ENCODE measurements around the gene CACNA1D. TPM values are rescaled to one million over a fixed set of nuclear protein-coding genes. Genes with fewer than 3 reads are reported as not detected.
"Not testable (repeated sequence)": the region's sequence is repeated elsewhere in the genome, so short reads cannot be mapped to it uniquely, and the experiment has no call there.

CACNA1D gene
- under 1 TPM; 0.13 to 0.17 TPM for total RNA-seq

DNA sequence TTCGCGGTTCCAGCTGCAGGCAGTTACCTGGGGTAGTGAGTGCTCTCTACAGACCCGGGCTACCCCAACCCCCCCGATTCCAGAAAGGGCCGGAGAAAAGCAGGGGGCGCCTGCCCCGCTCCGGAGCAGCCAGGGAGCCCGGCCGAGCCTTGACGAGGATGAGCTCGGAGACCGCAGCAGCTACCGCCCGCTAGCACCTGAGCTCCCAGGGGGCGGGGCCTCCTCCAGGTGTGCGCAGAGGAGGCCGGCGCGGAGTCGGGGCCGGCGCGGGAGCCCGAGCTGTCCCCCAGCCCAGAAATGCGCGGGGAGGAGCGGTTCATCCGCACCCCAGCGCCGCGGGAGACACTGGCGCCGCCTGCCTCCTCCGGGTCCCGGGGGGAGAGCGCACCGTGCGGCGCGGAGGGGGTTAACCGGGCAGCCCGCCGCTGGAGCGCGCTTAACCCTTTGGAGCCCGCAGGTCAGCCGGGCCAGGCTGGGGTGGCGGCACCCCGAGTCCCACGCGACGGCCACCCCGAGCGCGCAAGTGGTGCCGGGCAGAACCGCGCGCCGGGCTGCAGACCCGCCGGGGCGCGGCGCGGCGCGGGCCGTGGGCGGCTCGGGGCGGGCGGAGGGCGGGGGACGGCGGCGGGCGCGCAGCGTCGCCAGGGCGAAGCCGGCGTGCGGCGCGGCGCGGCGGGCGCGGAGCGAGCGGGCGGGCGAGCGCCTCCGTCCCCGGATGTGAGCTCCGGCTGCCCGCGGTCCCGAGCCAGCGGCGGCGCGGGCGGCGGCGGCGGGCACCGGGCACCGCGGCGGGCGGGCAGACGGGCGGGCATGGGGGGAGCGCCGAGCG lies at the start of gene CACNA1D:
Gene CACNA1D, plus strand, starts transcription at position 649 of the 829 bp plus-strand sequence. CDS start 556 bp downstream, outside the sequence.
- CTCF ChIA-PET: no interaction called here
- POLR2A ChIA-PET: no interaction called here

DNA sequence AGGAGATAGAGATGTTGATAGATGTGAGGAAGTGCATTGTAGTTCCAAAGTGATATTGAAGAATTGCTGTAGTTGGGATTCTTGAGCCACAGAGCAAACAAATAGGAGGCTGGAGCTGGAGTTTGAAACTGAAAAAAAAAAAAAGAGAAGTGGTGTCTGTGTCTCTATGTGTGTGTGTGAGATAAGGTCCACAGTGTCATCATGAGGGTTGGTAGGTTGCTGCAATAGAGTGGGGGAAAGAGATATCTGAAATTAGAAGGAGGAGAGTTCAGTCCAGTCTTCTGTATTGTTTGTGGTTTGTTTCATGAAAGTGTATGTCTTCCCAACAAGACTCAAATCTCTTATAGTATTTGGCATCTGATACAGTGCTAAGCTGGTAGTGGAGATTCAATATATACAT lies 37.3 kb upstream of the CACNA1D start:
- CTCF ChIA-PET: no interaction called here
- POLR2A ChIA-PET: no interaction called here

DNA sequence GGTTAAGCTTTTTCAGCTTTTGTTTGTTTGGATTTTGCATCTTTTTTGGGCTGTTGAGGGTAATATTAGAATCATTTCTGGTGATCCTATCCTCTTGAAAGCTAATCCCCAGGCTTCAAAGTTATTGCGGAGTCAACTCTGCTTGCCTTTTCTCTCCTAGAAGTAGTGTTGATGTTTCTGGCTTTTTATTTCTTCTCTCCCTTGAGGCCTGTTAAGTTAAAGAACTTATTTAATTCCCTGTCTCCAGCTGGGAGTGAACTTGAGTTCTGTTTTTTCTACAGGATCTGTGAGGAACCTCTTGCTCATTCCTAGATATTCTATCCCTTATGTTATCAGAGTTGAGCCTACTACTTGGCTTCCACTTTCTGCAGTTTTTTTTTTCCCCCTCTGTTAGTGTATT lies 34.1 kb upstream of the CACNA1D start:
- POLR2A ChIA-PET: no interaction called here

DNA sequence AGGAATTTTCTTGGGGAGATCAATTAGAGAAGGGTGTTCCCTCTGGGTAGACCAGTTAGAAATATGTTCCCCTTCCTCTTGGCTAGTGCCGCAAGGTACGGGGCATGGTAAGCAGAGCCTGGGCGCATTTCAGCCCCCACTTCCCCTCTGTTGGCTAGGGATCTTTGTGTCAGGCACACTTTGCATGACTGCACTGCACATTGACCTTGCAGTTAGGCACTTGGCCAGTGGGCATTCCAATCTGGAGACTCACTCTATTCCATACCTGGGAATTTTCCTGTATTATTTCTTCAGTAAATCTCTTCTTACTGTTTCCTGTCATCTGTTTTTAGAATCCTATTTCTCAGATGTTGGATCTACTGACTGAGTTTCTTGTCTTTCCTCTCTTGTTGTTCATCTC lies 30.0 kb upstream of the CACNA1D start:
- ChIA-PET POLR2A (no interaction called here), CTCF (no interaction called here)

More for the DNA sequence above, 34.1 kb upstream of the CACNA1D start:
- CTCF ChIA-PET: no interaction called here

DNA sequence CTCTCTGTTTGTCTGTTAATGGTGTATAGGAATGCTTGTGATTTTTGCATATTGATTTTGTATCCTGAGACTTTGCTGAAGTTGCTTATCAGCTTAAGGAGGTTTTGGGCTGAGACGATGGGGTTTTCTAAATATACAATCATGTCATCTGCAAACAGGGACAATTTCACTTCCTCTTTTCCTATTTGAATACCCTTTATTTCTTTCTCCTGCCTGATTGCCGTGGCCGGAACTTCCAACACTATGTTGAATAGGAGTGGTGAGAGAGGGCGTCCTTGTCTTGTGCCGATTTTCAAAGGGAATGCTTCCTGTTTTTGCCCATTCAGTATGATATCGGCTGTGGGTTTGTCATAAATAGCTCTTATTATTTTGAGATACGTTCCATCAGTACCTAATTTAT lies 24.7 kb upstream of the CACNA1D start:
- POLR2A ChIA-PET, CTCF ChIA-PET: not testable (repeated sequence)

DNA sequence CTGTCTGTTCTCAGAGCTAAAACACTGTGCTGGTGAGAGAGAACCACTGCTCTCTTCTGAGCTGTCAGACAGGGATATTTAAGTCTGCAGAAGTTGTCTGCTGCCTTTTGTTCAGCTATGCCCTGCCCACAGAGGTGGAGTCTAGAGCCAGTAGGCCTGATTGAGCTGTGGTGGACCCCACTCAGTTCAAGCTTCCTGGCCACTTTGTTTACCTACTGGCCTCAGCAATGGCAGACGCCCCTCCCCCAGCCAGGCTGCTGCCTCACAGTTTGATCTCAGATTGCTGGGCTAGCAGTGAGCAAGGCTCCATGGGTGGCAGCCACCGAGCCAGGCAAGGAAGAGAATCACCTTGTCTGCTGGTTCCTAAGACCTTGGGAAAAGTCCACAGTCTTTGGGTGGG lies 21.0 kb upstream of the CACNA1D start:
- POLR2A ChIA-PET: no interaction called here
- CTCF ChIA-PET: interaction anchor here (1.6 kb wide), 1 partner anchor 10 kb away, joined by 3 read pairs; no protein-coding TSS in a partner anchor

DNA sequence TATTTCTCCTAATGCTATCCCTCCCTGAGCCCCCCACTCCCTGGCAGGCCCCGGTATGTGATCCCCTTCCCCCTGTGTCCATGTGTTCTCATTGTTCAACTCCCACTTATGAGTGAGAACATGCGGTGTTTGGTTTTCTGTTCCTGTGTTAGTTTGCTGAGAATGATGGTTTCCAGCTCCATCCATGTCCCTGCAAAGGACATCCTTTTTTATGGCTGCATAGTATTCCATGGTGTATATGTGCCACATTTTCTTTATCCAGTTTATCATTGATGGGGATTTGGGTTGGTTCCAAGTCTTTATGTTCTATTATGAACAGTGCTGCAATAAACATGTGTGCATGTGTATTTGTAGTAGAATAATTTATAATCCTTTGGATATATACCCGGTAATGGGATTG lies 18.0 kb upstream of the CACNA1D start:
- POLR2A ChIA-PET, CTCF ChIA-PET: not testable (repeated sequence)

DNA sequence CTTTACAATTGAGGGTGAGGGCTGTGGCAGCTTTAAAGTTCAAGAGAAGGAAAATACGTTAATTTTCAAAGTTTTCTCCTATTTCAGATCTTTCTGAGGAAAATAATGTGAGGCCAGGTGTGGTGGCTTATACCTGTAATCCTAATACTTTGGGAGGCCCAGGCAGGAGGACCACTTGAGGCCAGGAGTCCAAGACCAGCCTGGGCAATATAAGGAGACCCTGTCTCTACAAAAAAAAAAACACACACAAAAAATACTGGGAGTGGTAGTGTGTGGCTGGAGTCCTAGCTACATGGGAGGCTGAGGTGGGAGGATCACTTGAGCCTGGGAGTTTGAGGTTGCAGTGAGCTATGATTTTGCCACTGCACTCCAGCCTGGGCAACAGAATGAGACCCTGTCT lies 16.7 kb upstream of the CACNA1D start:
- POLR2A ChIA-PET: interaction anchor here (0.7 kb wide), 1 partner anchor 175 kb away, joined by 14 read pairs; no protein-coding TSS in a partner anchor
- CTCF ChIA-PET: interaction anchor here (0.7 kb wide), 1 partner anchor 76 kb away, joined by 5 read pairs; no protein-coding TSS in a partner anchor

DNA sequence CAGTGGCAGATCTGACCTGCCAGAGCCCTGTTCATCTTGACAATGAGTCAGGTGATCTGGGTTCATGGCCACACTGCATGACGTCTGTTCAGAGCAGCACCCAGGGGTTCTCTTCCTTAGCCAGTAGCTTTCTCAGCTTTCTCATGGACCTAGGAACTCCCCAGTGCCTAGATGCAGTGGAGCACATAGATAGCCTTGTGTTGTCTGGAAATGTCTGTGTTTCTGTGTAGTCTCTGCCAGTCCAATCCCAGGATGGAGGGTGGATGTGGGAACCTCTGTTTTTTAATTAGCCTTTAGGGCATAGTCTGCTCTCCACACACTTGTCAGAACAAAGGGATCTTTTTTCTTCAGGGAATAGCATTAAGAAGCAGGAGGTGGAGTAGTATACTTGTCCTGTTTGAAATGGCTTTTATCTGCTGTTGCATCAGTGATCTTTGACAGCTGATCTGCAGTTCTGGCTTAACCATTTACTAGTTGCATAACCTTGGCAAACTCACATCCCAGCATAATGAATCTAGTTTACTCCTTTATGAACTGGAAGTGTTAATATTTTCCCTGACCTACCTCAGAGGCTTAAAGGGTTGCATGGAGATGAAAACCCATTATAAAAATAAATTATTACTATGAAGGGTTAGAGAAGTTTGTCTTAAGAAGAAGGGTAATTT lies 16.1 kb upstream of the CACNA1D start:
- CTCF ChIA-PET: interaction anchor here (0.7 kb wide), 1 partner anchor 77 kb away, joined by 5 read pairs; no protein-coding TSS in a partner anchor

DNA sequence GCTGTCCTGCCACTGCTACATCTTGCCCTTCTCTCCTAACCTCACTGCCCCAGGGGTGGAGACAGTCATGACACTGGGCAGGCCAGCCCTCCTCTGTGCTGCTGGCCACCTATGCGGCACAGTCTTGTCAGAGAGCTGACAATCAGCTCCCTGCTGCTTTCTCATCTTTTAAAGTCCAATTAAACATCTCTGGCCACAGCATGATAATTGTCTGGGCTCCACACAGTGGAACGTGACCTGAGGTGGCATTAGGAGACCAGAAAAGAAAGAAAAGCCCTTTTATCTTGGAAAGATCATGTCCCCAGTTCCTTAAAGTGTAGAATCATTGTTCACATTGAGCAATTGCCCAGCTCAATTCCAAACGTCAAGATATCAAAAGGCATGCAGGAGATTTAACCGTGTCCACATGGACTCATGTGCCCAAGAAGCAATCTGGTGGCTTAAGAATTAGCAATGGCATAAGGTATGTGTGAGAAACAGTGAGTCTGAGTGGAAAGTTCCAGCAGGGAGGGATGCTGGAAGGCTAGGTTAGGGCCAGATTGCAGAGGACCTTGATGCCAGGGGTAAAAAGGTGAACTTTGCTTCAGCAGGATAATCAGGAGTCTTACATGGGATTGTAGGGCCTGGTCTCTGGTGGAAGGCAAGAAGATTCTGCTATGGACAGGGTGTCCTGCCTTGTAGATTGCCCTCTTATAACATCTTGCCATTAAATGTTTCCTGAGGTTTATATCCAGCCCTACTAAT lies 15.3 kb upstream of the CACNA1D start:
- POLR2A ChIA-PET: no interaction called here
- CTCF ChIA-PET: no interaction called here

More for the DNA sequence above, 16.1 kb upstream of the CACNA1D start:
- POLR2A ChIA-PET: interaction anchor here (0.7 kb wide), 1 partner anchor 176 kb away, joined by 14 read pairs; no protein-coding TSS in a partner anchor

DNA sequence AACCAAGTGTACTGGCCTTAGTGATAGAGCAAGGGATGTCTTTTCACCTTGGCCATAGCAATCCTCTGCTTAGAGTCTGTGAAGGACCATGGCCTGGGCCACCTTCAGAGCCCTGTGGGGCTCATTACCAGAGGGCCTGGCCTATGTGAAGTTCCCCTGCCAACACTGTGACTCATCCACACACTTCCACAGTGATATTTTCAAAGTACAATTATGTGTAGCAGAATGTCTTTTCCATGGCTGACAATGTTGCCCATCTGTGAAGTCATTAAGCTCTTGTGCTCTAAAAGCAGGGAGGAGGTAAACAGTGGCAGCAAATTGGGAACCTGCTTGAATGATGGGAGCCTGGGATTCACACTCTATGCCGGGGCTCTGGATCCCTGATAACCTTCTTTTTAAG lies 12.2 kb upstream of the CACNA1D start:
- POLR2A ChIA-PET: no interaction called here
- CTCF ChIA-PET: no interaction called here

DNA sequence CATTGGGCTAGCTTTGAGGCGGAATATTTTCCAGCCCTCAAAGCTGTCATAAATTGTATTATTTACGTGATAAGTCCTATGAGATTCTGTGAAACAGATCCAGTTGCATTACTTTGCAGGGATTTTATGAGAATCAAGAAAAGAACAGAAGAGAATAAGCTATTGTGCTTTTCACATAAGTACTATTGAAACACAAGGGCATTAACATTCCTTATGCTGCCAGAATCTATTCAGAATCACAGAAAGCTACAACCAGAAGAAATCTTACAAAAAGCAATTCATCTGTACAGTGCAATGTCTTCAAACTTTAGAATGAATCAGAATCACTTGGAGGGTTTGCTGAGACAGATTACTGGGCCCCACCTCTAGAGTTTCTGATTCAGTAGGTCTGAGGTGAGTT lies 10.6 kb upstream of the CACNA1D start:
- POLR2A ChIA-PET: no interaction called here
- CTCF ChIA-PET: interaction anchor here (0.8 kb wide), 1 partner anchor 10 kb away, joined by 3 read pairs; no protein-coding TSS in a partner anchor

DNA sequence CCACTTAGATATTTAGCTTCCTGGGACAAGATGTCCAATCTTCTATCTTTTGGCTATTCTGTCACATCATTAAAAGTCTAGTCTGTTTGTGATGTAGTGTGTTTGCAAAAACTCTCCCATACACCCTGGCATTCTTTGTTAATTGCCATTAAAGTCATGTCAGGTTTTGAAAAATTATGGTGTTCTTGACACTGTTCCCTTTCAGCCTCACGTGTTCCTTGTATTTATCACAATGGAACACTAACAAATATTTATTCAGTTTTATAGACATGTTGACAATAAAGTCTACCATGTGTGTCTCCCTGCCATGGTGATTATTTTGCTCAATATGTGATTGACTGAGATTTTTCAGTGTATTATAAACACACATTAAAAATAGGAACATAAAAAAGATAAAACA lies 9.4 kb upstream of the CACNA1D start:
- ChIA-PET CTCF (no interaction called here), POLR2A (no interaction called here)

DNA sequence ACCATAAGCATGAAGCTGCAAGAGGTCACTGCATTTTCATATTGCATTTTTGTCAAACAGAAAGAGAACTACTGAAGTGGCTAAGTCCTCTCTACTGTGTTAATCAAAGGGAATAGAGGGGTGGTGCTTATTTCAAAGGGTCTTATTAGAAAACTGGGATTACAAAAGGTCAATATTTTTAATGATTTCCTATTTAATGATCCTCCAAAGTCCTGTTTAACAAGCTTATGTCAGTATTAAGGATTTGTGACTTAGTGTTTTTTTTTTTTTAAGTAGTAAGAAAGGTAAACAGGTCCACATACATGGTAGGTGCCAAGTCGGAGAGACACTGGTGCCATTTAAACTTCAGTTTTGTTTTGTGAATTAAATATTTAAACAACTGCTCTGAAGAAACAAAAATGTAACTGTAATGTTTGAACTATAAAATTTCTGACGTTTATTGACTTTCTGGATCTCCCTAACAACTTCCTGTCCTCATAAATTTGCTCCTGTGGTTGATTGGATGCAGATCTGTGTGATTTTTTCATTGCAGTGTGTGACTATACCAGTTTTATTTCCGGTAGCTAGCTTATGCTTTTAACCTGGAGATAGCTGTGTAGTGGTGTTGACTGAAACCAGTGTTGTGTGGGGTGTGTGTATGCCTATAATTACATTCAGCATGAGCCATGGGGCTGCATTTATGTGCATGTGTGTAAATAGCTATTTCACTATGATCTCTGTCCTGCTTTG lies 8.6 kb upstream of the CACNA1D start:
- CTCF ChIA-PET: no interaction called here
- POLR2A ChIA-PET: no interaction called here

DNA sequence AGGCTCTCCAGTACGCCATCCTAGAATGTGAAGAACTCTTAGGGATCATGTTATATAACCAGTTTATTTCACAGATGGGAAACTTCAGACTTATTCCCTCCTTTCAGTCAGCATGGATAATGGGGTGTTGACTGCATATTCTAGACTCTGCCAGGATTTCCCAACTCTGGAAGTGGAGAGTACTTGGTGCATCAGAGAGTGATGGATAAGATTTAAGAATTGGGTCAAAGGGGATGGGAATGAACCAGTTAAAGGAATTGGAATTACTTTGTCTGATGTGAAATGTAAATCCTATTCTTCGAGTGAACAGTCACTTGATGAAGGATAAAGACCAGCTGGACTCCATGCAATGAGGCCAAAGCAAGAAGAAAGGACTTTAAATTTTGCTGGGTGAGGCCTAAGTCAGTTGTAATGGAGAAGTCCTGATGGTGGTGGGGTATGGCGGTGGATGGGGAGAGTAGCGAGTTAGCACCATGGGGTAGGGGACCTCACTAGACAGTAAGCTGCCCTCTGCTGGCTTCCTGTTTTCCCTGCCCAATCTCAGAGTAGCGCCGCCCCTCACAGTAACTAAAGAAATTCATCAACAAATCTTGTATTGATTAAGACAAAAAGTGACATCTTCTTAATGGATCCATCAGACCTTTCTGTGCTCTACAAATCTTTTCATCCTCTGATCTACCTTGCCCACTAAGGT lies 7.3 kb upstream of the CACNA1D start:
- ChIA-PET POLR2A (no interaction called here), CTCF (no interaction called here)

DNA sequence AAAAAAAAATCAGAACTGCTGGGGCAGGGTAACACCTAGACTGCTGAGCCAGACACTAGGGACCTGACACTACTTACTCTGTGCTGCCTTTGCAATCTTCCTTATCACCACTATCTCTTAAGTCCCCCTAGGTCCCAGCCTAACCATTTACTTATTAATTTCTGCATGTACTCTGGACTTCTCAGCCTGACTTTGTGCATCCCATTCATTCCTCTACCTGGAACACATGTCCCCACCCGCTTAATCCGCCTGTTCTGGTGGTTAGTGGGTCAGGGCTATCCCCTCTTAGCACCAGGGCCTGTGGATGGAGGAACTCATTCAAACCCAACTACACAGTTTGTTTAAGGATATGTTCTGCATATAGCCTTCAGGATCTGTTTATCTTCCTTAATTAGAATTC lies 5.0 kb upstream of the CACNA1D start:
- ChIA-PET POLR2A (no interaction called here), CTCF (no interaction called here)

DNA sequence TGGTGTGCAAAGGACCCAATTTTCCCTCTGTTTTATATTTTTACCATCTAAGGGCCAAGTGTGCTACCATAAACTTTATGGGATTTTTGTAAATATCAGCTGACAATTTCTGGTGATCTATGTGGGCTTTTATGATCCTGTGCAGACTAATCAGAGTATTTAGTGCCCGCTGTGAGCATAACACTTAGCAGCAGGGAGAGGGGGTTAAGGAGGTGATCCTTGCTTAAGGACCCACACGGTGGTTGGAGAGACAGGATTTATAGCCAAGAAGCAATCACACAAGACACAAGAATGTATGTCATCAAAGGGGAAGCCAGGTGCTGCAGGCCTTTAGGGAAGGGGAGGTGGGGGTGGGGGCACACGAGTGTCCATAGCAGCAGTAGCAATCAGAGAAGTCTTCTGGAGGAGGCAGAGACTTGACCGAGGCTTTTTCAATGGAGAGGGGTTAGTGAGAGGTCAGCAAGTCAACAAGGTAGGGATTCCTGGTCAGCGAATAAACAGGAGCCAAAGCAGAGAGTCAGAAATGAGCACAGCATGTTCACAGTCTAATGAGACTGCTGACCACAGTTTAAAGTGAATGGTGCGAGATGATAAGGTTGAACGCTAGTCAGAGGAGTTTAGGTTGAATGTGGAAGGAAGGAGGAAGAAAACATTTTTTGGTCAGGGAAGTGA lies 4.5 kb upstream of the CACNA1D start:
- ChIA-PET POLR2A (interaction anchor here (0.5 kb wide), 1 partner anchor 10 kb away, joined by 6 read pairs; no protein-coding TSS in a partner anchor), CTCF (interaction anchor here (1.3 kb wide), 1 partner anchor 14 kb away, joined by 4 read pairs; no protein-coding TSS in a partner anchor)

DNA sequence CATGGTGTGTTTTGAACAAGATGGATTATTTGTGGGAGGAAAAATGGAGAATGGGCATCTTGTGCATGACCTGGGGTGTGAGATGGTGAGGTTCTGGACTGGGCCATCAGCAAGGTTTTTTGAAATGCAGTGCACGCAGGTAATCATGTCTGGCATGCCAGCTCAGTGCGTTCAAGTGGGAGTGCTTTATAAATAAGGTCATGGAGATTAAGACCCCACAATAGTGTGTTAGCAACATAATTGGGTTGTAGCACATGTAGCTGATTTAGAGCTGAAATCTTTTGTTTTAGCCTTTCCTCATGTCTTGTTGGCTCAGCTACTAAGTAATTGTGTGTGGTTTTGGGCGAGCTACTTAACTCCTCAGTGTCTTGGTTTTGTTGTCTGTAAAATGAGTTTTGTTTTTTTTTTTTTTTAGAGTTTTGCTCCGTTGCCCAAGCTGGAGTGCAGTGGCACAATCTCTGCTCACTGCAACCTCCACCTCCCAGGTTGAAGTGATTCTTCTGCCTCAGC lies 3.9 kb upstream of the CACNA1D start:
- ChIA-PET CTCF (interaction anchor here (0.8 to 1.3 kb wide), 2 partner anchors 13 to 186 kb away, joined by 3 to 4 read pairs; no protein-coding TSS in a partner anchor), POLR2A (no interaction called here)

All from activated CD8-positive, alpha-beta memory T cell treated with anti-CD3 and anti-CD28 coated beads for 36 hours (primary cell).